ENCODE measurements around the gene USP28.

DNA sequence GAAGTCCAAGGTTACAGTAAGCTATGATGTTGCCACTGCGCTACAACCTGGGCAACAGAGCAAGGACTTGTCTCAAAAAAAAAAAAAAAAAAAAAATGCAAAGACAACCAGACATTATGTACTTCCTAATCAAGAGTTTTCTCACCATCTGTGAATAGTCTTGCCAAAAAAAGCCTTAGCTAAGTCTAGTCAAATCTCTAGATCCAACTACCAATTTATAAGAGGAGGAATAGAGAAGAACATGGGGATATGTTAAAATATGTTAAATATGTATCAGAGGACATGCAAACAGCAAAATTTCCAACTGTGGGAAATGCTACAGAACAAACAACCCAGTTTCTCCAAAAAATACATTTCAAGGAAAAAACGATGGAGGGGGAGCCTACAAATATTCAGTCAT is 45.6 kb downstream of the USP28 start:
- TF ChIP-seq, protein P1, sequence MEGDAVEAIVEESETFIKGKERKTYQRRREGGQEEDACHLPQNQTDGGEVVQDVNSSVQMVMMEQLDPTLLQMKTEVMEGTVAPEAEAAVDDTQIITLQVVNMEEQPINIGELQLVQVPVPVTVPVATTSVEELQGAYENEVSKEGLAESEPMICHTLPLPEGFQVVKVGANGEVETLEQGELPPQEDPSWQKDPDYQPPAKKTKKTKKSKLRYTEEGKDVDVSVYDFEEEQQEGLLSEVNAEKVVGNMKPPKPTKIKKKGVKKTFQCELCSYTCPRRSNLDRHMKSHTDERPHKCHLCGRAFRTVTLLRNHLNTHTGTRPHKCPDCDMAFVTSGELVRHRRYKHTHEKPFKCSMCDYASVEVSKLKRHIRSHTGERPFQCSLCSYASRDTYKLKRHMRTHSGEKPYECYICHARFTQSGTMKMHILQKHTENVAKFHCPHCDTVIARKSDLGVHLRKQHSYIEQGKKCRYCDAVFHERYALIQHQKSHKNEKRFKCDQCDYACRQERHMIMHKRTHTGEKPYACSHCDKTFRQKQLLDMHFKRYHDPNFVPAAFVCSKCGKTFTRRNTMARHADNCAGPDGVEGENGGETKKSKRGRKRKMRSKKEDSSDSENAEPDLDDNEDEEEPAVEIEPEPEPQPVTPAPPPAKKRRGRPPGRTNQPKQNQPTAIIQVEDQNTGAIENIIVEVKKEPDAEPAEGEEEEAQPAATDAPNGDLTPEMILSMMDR (conservative IDR thresholded peaks at IDR 0.05 in 1 of 2, IDR thresholded peaks at IDR 0.05 in 1 of 2; ENCODE audit: low read depth in 1 of 2, low read length in 2 of 2): no peak
- no peak for TF ChIP-seq EZH2 (IDR thresholded peaks at IDR 0.05; ENCODE audit: low read length, missing control alignments)
